Heart left ventricle (tissue), 13 donors: ENCODE data around the gene FMNL1.
A peak's percentile ranks its signal among the peaks of the same experiment; 100 is the strongest.

Experiments
- POLR2A ChIP-seq, 2 donors: fragments of 450-650 bp; IDR thresholded peaks; one replicate each; pipeline ENCODE4 v1.6.1; 2017; ENCODE audit warnings: antibody characterized with exemption in 2 of 2, mild to moderate bottlenecking in 2 of 2, moderate library complexity in 2 of 2
- TF ChIP-seq, protein P1 (sequence below), 12 donors: fragments of 200-600 bp; sonication (generic) in 4 of 12; IDR thresholded peaks; one replicate each; pipeline versions ENCODE4 v1.5.0 to v1.8.0; 2018 to 2022; ENCODE audit warnings: antibody characterized with exemption in 12 of 12, mild to moderate bottlenecking in 5 of 12
- donor health status: ischemic (EF 13 %, LVEDD 7.1; RV severe dilation, severe dysfunction).
- donor health status: DM: no; HTN: yes; CAD: no.
- donor health status: DM: no; HTN: no; CAD: no.
- donor health status: ischemic (EF 25% LVEDD 6.9; RV normal size, moderate dysfunction).
- donor health status: ischemic (EF 25% LVEDD 5.7; RV mildly dilated, moderate dysfunction).
- donor health status: ischemic (EF 35%, LVEDD 5.7; RV mildly dilated, moderate dysfunction).
- donor health status: nonischemic (EF 11% LVEDD 7.7; RV severe dilation, severe dysfunction).
- donor health status: DM: yes; HTN: yes; CAD: no.
- donor health status: PGD.
- donor health status: ischemic (EF 29% LVEDD 5.4; RV normal size, mild dysfunction).
- donor health status: nonischemic (EF 23%, LVEDD 6.1; RV moderate dilation, normal function).

DNA sequence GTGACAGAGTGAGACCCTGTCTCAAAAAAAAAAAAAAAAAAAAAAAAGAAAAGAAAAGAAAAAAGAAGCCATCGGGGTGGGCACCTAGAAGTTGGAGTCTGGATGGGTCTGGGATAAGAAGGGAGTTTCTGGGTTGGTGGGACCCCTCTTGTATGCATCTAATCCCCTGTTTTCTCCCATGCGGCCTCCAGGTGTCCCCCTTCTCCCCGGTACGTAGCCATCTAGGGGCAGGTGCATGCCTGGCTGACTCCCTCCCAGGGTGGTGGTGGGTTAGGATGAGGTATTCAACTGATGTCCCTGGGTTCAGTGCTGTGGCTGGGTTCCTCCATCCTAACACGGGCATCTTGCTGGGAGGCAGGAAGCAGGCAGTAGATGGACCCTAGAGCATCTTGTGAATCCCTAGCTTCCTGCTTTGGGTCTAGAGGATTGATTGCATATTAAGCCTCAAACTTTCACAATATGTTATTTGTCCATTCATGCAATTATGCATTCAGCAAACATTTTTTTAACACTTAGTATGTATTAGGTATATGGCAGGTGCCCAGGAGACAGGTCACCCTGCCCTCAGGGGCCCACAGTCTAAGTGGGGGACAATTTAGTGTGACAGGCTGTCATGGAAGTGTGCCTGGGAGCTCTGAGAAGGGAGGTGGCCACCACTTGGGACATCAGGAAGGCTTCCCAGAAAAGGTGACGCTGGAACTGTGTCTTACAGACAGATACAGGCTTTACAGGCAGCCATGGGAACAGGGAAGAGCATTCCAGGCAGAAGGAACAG is 13.1 kb downstream of the FMNL1 start:
- TF ChIP-seq, protein P1, sequence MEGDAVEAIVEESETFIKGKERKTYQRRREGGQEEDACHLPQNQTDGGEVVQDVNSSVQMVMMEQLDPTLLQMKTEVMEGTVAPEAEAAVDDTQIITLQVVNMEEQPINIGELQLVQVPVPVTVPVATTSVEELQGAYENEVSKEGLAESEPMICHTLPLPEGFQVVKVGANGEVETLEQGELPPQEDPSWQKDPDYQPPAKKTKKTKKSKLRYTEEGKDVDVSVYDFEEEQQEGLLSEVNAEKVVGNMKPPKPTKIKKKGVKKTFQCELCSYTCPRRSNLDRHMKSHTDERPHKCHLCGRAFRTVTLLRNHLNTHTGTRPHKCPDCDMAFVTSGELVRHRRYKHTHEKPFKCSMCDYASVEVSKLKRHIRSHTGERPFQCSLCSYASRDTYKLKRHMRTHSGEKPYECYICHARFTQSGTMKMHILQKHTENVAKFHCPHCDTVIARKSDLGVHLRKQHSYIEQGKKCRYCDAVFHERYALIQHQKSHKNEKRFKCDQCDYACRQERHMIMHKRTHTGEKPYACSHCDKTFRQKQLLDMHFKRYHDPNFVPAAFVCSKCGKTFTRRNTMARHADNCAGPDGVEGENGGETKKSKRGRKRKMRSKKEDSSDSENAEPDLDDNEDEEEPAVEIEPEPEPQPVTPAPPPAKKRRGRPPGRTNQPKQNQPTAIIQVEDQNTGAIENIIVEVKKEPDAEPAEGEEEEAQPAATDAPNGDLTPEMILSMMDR (IDR thresholded peaks at IDR 0.05) = peak in 5 of 12 donors; percentile 14 to 32 (median 16)
- TF ChIP-seq POLR2A (IDR thresholded peaks at IDR 0.05) = no peak
